Measurements from ENCODE around the gene GALNS. TPM values are rescaled to one million over a fixed set of nuclear protein-coding genes. Genes with fewer than 3 reads are reported as not detected.

GALNS gene
- total and polyA plus RNA-seq, 4 donors, result 6.8 to 20.6 (median 10.8) TPM

DNA sequence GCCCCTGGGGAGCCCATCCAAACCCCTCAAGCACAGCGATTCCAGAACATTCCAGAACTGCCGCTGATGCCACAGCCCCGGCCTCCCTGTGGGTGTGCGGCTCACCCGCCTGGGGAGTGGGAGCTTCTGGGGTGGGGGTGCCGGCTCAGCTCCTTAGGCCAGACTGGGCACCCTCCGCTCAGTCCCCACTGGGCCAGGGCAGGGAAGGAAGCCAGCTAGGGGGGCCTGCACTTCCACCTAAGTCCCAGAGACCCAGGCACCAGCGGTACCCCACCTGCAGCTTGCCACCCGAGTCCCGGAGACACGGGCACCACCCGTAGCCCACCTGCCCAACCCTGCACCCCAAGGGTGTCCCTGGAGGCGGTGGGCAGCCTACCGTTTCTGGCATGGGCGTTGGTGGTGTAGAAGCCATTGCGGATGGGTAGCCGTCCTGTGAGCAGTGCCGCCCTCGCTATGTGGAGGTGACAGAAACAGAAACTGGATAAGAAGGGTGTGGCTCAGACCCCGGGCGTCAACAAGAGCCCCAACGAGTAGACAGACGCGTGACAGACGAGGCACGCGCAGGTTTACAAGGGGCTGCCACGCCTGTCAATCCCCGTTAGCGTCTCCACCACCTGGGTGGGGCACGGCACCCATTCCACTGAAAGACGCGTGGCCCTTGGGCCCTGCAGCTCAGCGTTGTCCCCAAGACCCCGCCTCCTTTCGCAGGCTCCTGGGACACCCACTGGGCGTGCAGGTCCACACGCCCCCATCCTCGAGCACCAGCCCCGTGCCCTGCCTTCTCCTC, 15.0 kb downstream of the GALNS start:
- no peaks in the 10 kb centered on the region for H3K4me1 ChIP-seq (ENCODE audit: control insufficient read depth in 4 of 4, insufficient read depth in 4 of 4, low read length in 3 of 4)
- no peak overlapping the region for H3K4me3 ChIP-seq (ENCODE audit: low read depth in 1 of 3, low read length in 3 of 3)
- TF ChIP-seq HNF4G (IDR thresholded peaks at IDR 0.05) (no peak), TAF1 (conservative IDR thresholded peaks at IDR 0.05) (no peak), SP1 (IDR thresholded peaks at IDR 0.05) (no peak), YY1 (IDR thresholded peaks at IDR 0.05) (no peak), RAD21 (IDR thresholded peaks at IDR 0.05) (no peak), GABPA (IDR thresholded peaks at IDR 0.05 in 1 of 2, conservative IDR thresholded peaks at IDR 0.05 in 1 of 2) (no peak), NR2F2 (IDR thresholded peaks at IDR 0.05) (no peak), FOXA2 (IDR thresholded peaks at IDR 0.05) (no peak), EGR1 (IDR thresholded peaks at IDR 0.05; ENCODE audit: low read depth in 2 of 2) (no peak), RXRA (IDR thresholded peaks at IDR 0.05) (no peak), JUND (IDR thresholded peaks at IDR 0.05) (no peak), FOXA1 (IDR thresholded peaks at IDR 0.05) (no peak), HNF4A (conservative IDR thresholded peaks at IDR 0.05) (no peak)
- TF ChIP-seq, protein P1, sequence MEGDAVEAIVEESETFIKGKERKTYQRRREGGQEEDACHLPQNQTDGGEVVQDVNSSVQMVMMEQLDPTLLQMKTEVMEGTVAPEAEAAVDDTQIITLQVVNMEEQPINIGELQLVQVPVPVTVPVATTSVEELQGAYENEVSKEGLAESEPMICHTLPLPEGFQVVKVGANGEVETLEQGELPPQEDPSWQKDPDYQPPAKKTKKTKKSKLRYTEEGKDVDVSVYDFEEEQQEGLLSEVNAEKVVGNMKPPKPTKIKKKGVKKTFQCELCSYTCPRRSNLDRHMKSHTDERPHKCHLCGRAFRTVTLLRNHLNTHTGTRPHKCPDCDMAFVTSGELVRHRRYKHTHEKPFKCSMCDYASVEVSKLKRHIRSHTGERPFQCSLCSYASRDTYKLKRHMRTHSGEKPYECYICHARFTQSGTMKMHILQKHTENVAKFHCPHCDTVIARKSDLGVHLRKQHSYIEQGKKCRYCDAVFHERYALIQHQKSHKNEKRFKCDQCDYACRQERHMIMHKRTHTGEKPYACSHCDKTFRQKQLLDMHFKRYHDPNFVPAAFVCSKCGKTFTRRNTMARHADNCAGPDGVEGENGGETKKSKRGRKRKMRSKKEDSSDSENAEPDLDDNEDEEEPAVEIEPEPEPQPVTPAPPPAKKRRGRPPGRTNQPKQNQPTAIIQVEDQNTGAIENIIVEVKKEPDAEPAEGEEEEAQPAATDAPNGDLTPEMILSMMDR (IDR thresholded peaks at IDR 0.05; ENCODE audit: low read depth, low read length, missing input control), result no peak
- TF ChIP-seq, protein P2, sequence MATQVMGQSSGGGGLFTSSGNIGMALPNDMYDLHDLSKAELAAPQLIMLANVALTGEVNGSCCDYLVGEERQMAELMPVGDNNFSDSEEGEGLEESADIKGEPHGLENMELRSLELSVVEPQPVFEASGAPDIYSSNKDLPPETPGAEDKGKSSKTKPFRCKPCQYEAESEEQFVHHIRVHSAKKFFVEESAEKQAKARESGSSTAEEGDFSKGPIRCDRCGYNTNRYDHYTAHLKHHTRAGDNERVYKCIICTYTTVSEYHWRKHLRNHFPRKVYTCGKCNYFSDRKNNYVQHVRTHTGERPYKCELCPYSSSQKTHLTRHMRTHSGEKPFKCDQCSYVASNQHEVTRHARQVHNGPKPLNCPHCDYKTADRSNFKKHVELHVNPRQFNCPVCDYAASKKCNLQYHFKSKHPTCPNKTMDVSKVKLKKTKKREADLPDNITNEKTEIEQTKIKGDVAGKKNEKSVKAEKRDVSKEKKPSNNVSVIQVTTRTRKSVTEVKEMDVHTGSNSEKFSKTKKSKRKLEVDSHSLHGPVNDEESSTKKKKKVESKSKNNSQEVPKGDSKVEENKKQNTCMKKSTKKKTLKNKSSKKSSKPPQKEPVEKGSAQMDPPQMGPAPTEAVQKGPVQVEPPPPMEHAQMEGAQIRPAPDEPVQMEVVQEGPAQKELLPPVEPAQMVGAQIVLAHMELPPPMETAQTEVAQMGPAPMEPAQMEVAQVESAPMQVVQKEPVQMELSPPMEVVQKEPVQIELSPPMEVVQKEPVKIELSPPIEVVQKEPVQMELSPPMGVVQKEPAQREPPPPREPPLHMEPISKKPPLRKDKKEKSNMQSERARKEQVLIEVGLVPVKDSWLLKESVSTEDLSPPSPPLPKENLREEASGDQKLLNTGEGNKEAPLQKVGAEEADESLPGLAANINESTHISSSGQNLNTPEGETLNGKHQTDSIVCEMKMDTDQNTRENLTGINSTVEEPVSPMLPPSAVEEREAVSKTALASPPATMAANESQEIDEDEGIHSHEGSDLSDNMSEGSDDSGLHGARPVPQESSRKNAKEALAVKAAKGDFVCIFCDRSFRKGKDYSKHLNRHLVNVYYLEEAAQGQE (IDR thresholded peaks at IDR 0.05), result no peak
- TF ChIP-seq, protein P3, sequence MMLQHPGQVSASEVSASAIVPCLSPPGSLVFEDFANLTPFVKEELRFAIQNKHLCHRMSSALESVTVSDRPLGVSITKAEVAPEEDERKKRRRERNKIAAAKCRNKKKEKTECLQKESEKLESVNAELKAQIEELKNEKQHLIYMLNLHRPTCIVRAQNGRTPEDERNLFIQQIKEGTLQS (IDR thresholded peaks at IDR 0.05), result no peak
- TF ChIP-seq, protein P4, sequence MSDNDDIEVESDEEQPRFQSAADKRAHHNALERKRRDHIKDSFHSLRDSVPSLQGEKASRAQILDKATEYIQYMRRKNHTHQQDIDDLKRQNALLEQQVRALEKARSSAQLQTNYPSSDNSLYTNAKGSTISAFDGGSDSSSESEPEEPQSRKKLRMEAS (IDR thresholded peaks at IDR 0.05), result no peak
- TF ChIP-seq, protein P5, sequence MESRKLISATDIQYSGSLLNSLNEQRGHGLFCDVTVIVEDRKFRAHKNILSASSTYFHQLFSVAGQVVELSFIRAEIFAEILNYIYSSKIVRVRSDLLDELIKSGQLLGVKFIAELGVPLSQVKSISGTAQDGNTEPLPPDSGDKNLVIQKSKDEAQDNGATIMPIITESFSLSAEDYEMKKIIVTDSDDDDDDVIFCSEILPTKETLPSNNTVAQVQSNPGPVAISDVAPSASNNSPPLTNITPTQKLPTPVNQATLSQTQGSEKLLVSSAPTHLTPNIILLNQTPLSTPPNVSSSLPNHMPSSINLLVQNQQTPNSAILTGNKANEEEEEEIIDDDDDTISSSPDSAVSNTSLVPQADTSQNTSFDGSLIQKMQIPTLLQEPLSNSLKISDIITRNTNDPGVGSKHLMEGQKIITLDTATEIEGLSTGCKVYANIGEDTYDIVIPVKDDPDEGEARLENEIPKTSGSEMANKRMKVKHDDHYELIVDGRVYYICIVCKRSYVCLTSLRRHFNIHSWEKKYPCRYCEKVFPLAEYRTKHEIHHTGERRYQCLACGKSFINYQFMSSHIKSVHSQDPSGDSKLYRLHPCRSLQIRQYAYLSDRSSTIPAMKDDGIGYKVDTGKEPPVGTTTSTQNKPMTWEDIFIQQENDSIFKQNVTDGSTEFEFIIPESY (IDR thresholded peaks at IDR 0.05), result no peak
- H3K27me3 ChIP-seq (ENCODE audit: control insufficient read depth in 4 of 4, insufficient read depth in 4 of 4, low read length in 3 of 4), result no peaks in the 10 kb centered on the region
- H3K9ac ChIP-seq (ENCODE audit: low read depth in 1 of 2, low read length in 2 of 2), result no peak overlapping the region
- H3K36me3 ChIP-seq (ENCODE audit: control insufficient read depth in 4 of 4, insufficient read depth in 3 of 4, low read depth in 1 of 4, low read length in 3 of 4), result peaks cover 0 to 26% (median 5%) of the 10 kb centered on the region in 4 donors
- WGBS, result 95% methylated on average over 40 of the region's 40 CpGs
- no peak overlapping the region for H3K27ac ChIP-seq (ENCODE audit: low read depth in 1 of 2, low read length in 2 of 2)
- DNase-seq (ENCODE audit: low spot score), result no peak
- H3K9me3 ChIP-seq (ENCODE audit: control insufficient read depth in 4 of 4, low read length in 3 of 4), result no peaks in the 10 kb centered on the region
